CD4-positive, alpha-beta T cell treated with Interleukin-17A for 1 hour (primary cell): ENCODE measurements around the gene CTTNBP2NL.
"Not testable (repeated sequence)": the region's sequence is repeated elsewhere in the genome, so short reads cannot be mapped to it uniquely, and the experiment has no call there.

Experiments
- DNase-seq: peaks from one replicate; pipeline ENCODE4 v3.0.0-alpha.2; 2020

Gene CTTNBP2NL

DNA sequence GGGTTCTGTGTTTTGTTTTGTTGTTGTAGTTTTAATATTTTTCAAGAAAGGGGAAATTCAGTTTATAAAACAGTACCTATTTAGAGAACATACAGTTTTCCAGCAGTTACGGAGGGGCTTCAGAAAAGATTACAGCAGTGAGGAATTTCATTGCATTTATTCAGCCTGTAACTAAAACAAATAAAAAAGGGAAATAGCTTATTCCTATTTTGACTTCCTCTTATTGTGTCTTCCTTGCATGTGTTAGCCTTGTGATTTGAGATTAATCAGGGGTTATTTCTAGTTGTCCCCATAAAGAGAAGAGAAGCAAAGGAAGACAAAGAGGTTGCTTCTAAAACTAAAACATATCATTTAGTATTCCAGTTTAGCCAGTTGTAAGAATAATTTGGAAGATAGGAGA, 35.0 kb downstream of the CTTNBP2NL start:
- DNase-seq = no peak

DNA sequence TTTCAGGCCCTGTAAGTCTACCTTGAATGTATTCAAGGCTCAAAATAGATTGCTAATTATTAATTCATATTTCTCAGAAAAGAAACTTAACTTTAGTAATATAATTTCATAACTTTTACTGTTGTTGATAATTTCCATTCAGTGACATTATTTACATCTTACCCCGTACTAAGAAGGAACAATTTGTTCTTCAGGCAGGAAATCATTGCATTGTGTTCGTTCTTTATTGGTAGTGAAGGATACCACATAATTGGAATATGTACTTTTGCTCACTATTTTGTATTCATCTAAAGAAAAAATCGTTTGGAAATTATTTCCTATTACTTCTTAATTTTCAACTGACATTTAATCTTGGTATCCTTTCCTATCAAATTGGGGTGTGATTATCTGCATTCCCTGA, 39.4 kb downstream of the CTTNBP2NL start:
- DNase-seq = no peak

DNA sequence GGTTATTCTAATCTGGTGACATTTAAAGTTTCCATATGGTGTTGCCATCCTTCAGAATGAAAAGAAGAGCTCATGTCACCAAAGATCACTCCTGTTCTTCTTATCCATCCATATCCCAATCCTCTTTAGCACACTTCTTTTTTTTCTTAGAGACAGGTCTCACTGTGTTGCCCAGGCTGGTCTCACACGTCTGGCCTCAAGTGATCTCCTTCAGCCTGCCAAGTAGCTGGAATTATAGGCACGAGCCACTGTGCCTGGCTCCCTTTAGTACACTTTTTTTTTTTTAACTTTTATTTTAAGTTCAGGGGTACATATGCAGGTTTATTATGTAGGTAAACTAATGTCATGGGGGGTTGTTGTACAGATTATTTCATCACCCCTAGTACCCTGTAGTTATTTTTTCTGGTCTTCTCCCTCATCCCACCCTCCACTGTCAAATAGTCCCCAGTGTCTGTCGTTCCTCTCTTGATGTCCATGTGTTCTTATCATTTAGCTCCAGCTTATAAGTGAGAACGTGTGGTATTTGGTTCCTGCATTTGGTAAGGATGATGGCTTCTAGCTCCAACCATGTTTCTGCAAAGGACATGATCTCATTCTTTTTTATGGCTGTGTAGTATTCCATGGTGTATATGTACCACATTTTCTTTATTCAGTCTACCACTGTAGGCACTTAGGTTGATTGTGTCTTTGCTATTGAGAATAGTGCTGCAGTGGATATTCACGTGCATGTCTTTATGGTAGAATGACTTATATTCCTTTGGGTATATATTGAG, 40.6 kb downstream of the CTTNBP2NL start:
- DNase-seq = no peak

DNA sequence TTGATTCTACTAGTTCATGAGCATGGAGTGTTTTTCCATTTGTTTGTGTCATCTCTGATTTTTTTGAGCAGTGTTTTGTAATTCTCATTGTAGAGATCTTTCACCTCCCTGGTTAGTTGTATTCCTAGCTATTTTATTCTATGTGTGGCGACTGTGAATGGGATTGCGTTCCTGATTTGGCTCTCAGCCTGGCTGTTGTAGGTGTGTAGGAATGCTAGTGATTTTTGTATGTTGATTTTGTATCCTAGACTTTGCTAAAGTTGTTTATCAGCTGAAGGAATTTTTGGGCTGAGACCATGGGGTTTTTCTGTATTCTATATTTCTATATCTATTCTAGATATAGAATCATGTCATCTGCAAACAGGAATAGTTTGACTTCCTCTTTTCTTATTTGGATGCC, 42.1 kb downstream of the CTTNBP2NL start:
- not testable (repeated sequence) for DNase-seq

DNA sequence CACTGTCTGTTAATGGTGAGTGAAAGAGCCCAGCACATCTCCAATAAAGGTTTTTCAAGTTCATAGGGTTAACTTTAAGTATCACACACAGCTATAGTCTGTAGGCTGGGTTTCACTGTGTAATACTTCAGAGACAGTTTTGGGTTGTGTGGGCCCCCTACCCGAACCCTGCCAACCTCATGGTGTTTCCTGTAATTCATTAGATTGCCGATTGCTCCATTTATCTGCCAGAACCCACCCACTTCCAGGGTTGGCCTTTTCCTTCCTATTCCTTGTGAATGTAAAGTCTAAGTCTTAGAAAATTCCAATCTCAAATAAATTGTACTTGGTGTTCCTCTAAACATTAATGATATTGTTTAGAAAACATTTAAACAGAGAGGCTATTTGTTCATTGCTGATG, 43.6 kb downstream of the CTTNBP2NL start:
- no peak for DNase-seq

DNA sequence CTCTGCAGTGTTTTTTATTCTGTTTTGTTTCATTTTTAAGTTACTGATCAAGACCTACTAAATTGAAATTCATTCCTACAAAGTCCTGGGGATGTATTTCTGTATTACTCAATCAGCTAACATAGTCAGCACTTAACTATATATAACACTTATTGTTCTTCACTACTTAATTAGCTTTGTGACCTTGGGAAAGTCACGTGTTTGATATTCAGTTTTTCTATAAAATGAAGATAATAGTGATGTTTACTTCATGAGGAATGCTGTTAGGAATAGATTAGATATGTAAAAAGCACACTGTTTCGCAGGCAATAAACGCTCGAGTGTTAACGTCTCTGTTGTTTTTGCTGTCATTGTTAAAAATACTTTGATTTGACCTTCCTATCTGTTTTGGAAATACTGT, 44.6 kb downstream of the CTTNBP2NL start:
- DNase-seq = no peak

DNA sequence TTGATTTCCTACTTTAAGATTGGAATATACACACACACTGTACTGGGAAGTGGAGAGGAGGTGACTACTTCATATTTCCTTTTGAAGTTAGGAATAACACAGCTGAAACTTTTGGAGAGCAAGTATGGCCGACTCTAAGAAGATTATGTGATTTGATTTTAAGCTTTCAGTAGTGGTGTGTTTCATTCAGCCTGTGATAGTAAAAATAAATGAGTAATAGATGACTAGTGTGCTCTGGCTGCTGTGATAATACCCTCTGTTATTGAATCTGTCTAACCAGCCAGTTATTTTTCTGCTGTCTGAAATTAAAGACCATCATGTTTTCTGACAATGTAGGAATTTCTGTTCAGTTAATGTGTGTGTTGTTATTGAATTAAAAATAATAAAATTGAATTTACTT, 48.3 kb downstream of the CTTNBP2NL start:
- DNase-seq = no peak

DNA sequence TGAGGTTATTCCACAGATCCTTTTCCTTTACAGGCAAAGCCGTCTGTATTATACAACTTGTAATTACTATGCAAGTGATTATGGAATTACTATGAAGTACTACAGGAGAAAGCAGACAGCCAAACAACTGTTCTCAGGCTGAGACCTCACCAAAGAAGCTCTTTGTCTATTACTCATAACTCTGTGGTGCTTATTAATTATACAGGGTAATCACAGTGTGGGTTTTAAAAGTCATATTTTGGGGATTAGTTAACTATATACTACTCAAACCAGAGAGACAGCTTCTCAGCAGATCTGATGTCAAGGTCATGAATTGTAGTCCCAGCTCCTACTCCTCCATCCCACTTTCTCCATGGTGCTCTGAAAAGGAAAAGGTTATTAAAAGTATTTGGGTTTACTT, 49.6 kb downstream of the CTTNBP2NL start:
- DNase-seq = no peak

DNA sequence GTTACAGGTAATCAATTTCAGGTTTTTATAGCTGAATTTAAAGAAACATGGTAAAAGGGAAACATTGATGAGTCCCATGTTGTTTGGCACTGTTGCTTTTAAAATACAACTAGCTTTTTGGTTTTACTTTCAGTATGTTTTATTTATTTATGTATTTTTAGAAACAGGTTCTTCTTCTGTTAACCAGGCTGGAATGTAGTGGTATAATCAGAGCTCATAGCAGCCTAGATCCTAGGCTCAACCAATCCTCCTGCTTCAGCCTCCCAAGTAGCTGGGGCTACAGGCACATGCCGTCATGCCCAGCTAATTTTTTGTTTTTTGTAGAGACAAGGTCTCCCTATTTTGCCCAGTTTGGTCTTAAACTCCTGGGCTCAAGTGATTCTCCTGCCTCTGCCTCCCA, 50.4 kb downstream of the CTTNBP2NL start:
- DNase-seq = no peak

DNA sequence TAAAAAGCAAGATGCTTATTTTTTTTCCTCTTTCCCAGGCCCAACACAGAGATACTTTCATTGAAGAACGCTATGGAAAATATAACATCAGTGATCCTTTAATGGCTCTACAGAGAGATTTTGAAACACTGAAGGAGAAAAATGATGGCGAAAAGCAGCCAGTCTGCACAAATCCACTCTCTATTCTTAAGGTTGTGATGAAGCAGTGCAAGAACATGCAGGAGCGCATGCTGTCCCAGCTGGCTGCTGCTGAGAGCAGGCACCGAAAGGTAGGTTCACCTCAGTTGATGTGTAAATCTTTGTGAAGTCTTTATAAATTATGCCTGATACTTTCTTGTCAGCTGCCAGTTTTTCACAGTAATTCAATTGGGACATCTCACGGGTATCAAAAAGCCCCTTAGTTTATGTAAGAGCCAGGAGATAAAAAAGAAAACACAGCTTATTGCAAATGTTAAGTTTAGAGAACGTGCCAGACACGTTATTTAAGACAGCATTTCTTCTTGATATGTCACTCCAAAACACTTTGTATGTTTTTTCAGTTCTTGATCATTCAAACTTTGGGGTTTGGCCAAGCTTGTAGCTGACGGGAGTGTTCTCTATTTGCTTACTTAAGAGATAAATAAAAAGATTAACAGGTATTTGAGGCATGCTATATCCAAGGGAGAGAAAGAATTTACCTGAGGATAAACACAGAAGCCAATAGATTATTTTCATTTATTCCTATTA, 53.1 kb downstream of the CTTNBP2NL start:
- no peak for DNase-seq

DNA sequence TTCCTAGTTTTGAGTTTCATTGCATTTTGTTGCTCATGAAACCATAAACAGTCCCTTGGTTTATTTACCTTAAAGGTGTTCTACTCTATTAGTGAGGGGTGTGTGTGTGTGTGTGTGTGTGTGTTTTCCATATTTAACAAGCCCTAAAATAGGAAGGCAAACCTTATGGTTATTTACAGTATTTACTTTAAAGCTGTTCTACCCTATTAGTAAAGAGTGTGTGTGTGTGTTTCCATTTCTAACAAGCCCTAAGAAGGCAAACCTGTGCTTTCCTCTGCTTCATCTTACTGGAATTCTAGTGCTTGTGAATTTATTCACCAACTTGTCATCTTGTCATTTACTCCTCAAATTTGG, 53.6 kb downstream of the CTTNBP2NL start:
- no peak for DNase-seq

DNA sequence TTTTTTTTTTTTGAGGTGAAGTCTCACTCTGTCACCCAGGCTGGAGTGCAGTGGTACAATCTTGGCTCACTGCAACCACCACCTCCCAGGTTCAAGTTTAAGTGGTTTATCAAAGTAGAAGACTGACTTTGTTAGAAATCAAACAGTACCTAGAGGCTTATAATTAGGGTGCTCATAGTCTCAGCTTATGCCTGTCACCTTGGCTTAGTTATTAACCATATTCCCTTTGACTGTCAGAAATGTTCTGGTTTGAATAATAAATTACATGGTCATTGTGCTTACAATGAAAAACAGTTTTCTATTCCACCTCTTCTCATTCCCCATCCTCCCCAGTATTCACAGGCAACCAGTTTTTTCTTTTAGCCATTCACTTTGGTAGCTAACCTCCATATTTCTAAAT, 54.8 kb downstream of the CTTNBP2NL start:
- DNase-seq = no peak

DNA sequence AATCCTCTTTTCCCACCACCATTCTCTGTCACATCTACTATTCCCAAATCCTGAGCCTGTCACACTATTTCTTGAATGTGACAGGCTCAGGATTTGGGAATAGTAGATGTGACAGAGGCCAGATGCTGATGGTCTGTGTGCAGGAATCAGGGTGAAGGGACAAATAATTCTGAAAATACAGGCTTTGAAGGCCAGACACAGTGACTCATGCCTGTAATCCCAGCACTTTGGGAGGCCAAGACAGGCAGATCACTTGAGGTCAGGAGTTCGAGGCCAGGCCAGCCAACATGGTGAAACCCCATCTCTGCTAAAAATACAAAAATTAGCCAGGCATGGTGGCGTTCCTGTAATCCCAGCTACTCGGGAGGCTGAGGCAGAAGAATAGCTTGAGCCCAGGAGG, 55.3 kb downstream of the CTTNBP2NL start:
- not testable (repeated sequence) for DNase-seq

DNA sequence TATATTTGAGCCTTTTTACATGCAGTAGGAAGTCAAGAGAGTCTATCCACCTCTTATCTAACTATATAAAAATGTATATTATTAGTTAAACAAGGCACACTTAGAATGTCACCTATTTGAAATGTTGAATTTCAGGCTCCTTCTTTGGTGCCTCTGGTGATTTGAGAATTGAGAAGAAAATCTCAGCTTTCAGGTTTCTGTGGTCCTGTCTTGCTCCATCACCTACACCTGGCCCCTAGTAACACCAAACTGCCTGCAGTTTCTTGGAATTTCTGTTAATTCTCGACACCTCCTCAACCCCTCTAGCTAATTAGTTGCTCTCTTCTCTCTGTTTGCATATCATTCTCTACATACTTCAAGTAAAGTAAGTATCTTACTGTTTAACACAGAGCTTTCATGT, 57.9 kb downstream of the CTTNBP2NL start:
- no peak for DNase-seq

DNA sequence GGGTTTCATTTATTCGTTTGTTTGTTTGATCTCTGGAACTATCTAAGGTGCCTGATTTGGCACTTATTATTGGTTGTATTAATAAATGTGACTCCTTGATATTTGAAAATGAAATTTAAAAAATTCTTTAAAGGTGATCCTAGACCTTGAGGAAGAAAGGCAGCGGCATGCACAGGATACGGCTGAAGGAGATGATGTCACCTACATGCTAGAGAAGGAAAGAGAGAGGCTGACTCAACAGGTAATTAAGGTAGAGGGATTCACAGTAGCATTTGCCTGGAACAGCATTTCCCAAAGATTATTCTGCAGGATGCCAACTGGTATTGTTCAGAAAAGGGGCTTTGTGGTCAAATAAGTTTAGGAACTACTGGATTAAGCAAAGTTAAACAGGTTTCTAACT, 58.3 kb downstream of the CTTNBP2NL start:
- no peak for DNase-seq

DNA sequence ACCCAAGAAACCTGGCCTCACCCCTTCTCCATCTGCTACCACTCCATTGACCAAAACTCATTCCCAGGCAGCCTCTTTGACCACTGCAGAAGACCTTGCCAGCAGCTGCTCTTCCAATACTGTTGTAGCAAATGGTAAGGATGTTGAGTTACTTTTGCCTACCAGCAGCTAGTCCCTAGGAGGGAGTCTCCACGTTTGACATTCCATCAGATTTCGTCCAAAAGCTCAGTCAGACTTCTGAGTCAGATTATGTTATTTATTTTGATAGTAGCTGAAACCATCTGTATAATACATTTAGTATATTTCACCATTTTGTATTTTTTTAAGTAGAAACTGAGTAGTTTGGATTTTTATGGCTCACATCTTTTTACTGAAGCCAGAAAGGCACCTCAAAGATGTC, 61.2 kb downstream of the CTTNBP2NL start:
- DNase-seq = no peak

DNA sequence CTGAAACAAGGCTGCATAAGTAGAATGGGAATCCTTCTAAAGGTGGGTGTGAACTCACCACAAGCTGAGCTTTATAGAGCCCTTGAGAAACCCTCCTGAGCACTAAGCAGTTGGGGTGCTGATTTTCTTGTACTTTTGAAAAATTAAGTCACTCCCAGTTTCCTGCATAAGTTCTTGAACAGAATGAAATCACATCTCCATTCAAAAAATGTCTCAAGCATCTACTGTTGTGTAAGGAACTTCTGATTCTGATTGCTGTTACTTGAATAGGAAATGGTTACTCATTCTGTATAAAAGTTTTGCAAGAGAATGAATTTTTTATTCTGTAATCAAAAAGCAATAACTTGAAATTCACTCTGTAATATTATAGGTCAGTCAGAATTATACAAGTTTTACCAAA, 61.9 kb downstream of the CTTNBP2NL start:
- DNase-seq = no peak

DNA sequence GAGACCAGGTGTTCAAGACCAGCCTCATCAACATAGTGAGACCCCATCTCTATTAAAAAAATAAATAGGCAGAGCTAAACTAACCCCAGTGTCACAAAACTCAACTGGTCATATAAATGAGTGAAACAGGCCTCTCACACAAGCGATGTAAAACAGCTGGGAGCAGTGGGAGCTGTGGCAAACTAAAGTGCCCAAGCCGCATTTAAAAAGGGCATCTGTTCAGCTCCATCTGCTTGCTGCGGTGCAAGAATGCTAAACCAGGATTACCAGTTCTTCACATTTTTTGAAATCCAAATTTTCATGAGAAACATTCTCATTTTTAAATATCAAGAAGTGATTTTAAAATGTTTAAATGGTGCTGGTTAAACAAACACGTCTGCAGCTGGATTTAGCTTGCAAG, 62.7 kb downstream of the CTTNBP2NL start:
- no peak for DNase-seq

DNA sequence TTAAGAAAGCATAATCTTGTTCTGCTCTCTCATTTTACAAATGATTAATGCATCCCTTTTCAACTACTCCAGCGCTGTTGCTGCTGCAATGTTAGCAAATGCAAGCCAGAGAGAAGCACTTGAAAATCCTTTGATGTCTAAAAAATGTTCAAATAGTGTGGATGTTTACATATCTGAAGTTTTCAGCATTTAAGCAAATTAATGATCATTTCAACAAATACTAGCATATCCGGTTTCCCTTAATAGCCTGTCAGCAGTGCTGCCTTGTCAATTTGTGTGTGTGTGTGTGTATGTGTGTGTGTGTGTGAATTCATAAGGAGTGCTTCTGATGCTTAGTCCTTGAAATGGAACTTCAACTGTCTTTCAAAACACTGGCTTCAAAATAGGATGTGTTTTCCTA, 64.6 kb downstream of the CTTNBP2NL start:
- no peak for DNase-seq

DNA sequence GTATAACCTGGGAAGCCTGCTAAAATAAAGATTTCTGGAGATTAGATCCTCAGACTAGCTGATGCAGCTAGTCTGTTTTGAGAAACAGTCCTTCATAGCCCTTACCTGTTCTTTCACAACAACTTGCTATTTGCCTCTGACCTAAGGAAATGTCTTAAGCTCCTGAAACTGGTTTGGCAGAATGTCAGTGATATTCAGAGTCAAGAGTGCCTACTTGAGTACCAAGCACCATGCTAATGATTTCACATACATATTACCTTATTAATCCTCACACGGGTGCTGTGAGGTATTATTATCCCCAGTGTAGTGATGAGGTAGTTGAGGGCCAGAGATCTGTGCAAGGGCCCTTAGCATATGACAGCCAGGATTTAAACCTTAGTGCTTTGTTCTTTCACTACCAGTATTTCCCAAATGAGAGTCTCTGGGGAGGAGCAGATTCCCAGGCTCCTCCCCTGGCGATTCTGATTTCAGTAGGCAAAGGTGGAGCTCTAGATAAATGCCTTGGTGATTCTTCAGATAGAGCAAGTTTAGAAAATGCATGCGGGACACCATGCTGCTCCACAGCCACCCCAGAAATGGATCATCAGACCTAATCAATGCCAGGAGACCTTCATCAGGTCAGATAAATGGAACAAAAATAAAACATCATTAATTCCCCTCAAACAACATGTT, 65.3 kb downstream of the CTTNBP2NL start:
- DNase-seq = no peak

DNA sequence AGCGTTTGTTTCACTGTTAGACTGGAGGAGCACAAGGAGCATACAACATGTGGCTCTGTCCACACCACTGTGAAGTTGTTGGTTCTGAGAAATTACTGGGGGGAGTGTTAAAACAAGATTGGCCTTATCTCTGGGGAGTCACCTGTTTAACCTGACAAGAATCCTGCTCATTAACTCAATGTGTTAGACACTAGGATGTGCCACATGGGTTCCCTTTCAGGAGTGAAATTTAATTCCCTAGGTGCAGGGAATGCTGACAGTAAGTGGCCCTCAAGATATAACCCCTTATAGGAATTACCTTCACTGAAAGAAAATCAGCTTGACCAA, 66.9 kb downstream of the CTTNBP2NL start:
- DNase-seq = no peak

DNA sequence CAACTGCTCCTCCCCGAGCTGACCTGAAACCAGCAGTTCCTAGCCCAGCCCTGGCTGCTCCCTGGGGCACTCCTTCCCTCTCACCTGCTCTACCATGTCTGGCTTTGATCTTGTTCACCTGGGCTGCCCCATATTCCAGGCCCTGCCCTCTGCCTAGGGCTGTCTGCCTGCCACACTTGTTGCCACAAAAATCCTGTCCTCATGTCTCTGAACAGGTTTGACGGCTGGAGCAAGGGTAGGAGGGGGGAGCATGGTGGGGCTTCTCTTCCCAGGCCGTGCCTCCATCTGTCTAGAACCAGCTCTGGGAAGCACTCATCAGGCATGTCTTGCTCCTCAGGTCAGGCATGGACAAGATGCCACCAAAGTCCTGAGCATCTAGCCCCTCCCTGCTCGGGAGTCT, 68.5 kb downstream of the CTTNBP2NL start:
- DNase-seq = no peak

DNA sequence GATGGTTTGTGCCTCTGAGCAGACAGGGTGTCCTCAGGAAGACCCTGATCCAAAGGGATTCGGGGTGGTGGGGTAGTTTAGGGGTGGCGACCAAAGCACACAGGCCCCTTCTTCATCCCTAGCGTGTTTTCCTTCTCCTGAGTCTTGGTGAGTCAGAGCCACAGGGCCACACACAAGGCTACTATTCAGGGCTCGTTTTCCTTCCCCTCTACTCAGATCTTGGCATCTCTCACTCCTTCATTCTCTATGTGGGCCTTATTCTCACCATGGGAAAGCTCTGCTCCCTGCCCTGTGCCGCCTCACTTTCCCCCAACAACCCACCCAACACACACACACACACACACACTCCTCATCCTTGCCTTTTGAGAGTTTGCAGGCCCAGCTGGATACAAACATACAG, 69.1 kb downstream of the CTTNBP2NL start:
- no peak for DNase-seq

DNA sequence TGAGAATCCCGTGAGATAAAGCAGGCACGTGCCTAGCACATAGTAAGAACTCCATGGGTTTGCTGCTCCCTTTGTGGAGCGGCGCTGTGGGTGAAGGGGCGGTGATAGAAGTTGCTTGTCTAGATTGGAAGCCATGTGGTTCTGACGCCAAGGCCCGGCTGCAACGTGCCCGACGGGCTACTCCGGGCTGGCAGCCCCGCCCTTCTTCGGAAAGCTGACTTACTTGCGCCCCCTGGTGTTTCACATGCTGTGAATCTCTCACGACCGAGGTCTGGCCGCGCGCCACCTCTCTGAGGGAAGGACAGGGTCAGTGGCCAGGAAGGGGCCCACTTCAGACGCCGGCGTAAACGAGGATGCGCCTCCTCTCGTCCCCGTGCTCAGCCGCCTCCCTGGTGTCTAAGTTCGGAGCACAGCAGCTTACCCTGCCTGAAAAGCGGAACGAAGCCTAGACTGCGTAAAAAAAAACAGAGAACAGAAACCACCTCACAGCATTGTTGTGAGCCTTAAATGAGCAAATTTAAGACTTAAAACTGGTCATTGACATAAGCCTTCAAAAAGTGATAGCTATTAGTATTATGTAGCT, 70.2 kb downstream of the CTTNBP2NL start:
- peak; percentile 87 for DNase-seq
